Neuron (in vitro differentiated cells): Measurements from ENCODE around the gene ATF7.

Experiments
- H2AFZ ChIP-seq: one replicate; pipeline ENCODE4 v1.6.1; 2013; ENCODE audit warnings: low read depth, mild to moderate bottlenecking, inconsistent platforms, low read length, moderate library complexity
- H3K27me3 ChIP-seq: one replicate; pipeline ENCODE4 v1.6.1; 2013; ENCODE audit warnings: low read length; ENCODE audit not compliant: insufficient read depth
- H3K36me3 ChIP-seq: one replicate; pipeline ENCODE4 v1.6.1; 2013; ENCODE audit warnings: low read length; ENCODE audit not compliant: insufficient read depth
- H3K4me1 ChIP-seq: one replicate; pipeline ENCODE4 v1.6.1; 2013; ENCODE audit warnings: low read length; ENCODE audit not compliant: insufficient read depth
- H3K4me3 ChIP-seq: 2 replicates; pipeline ENCODE4 v1.5.1; 2013; ENCODE audit warnings: mild to moderate bottlenecking, low read length, moderate library complexity
- H3K9me3 ChIP-seq: one replicate; pipeline ENCODE4 v1.6.1; 2013; ENCODE audit warnings: low read length

The ATF7 gene

DNA sequence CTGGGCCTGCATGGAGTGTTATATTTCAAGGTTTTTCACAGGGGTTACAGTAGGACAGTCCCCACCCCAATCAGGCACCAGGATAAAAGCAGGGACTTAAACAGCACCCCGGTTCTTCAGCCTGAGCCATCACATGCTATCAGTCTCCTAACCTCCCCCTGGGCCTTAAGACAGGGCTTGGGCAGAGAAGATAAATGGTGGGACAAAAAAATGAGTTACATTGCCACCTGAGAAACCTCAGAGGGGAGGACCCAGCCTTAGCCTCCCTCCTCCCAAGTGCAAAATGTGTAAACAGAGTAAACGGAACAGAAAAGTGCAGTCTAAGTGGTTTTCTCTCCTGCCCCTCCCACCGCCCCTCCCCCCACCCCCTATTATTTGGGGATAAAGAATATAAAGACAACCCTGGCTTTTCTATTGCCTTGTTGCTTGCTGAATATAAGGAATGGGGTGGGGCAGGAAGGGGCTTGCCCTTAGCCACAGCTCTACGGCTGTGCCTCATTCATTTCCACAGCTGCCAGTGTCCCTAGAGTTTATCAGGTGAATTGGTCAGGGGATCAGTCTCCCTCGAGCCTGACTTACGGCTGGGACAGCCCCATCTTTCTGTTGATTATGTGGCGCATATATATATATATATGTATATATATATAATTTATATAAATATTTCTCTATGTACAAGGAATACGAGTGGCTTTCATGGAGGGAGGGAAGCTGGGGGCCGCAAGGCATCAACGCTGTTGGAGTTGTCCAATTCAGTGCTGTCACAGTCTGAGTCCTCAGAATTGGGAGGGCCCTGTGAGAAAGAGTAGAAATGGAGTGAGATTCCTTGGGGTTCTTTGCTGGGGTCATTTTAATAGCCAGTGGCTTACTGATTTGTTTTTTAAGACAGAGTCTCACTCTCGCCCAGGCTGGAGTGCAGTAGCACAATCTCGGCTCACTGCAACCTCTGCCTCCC is 145.4 kb downstream of the ATF7 start:
- Histone ChIP-seq H2AFZ (no peak overlapping the region), H3K4me1 (peaks cover 18% of the 10 kb centered on the region), H3K27me3 (no peaks in the 10 kb centered on the region), H3K36me3 (peaks cover 89% of the 10 kb centered on the region), H3K9me3 (no peaks in the 10 kb centered on the region), H3K4me3 (no peak overlapping the region)

DNA sequence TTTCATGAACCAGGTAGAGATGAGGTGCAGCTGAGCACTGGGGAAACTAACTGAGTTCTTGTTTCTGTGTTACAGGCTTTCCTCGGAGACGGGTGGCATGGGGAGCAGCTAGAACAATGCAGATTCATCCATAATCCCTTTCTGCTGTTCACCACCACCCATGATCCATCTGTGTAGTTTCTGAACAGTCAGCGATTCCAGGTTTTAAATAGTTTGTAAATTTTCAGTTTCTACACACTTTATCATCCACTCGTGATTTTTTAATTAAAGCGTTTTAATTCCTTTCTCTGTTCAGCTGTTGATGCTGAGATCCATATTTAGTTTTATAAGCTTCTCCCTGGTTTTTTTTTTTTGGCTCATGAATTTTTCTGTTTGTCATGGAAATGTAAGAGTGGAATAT is 146.9 kb downstream of the ATF7 start:
- H3K36me3 ChIP-seq, result peaks cover 91% of the 10 kb centered on the region
- H2AFZ ChIP-seq, result no peak overlapping the region
- no peaks in the 10 kb centered on the region for H3K9me3 ChIP-seq
- no peak overlapping the region for H3K4me3 ChIP-seq
- no peaks in the 10 kb centered on the region for H3K27me3 ChIP-seq
- peaks cover 23% of the 10 kb centered on the region for H3K4me1 ChIP-seq

GRCh38 chr12:53478865-53479264 is 147.3 kb downstream of the ATF7 start:
- Histone ChIP-seq H2AFZ (no peak overlapping the region), H3K9me3 (no peaks in the 10 kb centered on the region), H3K36me3 (peaks cover 92% of the 10 kb centered on the region), H3K4me3 (no peak overlapping the region), H3K4me1 (peaks cover 24% of the 10 kb centered on the region), H3K27me3 (no peaks in the 10 kb centered on the region)

- Histone ChIP-seq H3K4me1 (peaks cover 31% of the 10 kb centered on the region), H3K36me3 (peaks cover 90% of the 10 kb centered on the region), H2AFZ (no peak overlapping the region), H3K4me3 (no peak overlapping the region), H3K9me3 (no peaks in the 10 kb centered on the region), H3K27me3 (no peaks in the 10 kb centered on the region)
Measured at GRCh38 chr12:53476769-53477209, 149.4 kb downstream of the ATF7 start.

DNA sequence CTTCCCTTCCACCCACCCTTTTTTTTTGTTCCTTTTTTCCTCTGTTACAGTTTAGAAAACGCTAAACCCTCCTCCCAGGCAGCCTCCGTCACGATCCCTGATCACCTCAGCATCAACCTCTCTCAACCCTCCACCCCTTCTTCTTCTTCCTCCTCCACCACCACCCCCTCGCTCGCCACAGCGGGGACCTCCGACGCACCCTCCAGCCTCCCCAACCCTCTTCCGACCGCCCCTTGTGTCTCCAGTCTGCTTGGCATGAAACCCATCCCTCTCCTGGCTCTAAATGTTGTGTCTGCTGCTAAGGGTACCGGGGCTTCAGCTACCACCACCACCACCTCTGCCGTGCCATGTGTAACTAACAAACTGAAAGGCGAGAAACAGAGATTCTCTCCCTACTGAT is 151.4 kb downstream of the ATF7 start:
- H3K4me1 ChIP-seq, result peaks cover 27% of the 10 kb centered on the region
- no peaks in the 10 kb centered on the region for H3K27me3 ChIP-seq
- H2AFZ ChIP-seq, result no peak overlapping the region
- peaks cover 92% of the 10 kb centered on the region for H3K36me3 ChIP-seq
- H3K4me3 ChIP-seq, result no peak overlapping the region
- H3K9me3 ChIP-seq, result no peaks in the 10 kb centered on the region

DNA sequence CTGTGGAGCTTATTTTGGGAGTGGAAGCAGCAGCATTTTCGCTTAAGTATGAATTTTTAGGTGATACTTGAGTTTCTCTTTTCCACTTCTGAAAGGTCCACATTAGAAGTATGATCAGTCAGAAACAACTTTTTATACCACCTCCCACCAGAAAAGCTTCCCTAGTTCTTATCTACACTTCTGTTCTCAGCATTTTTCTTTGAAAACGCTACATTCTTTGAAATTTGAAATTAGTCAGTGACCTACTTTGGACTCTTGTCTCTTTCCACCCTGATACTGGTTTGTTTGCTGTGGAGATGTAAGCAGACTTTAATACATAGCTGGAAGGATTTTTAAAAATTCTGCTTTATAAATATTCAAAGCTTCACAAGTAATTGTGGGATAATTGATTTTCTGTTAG is 152.1 kb downstream of the ATF7 start:
- Histone ChIP-seq H3K4me3 (no peak overlapping the region), H3K4me1 (peaks cover 21% of the 10 kb centered on the region), H3K36me3 (peaks cover 93% of the 10 kb centered on the region), H3K9me3 (no peaks in the 10 kb centered on the region), H2AFZ (no peak overlapping the region), H3K27me3 (no peaks in the 10 kb centered on the region)

- Histone ChIP-seq H3K4me3 (no peak overlapping the region), H3K36me3 (peaks cover 96% of the 10 kb centered on the region), H3K27me3 (no peaks in the 10 kb centered on the region), H3K9me3 (no peaks in the 10 kb centered on the region), H2AFZ (no peak overlapping the region), H3K4me1 (peaks cover 13% of the 10 kb centered on the region)
Measured at GRCh38 chr12:53472056-53472582, 154.1 kb downstream of the ATF7 start.

DNA sequence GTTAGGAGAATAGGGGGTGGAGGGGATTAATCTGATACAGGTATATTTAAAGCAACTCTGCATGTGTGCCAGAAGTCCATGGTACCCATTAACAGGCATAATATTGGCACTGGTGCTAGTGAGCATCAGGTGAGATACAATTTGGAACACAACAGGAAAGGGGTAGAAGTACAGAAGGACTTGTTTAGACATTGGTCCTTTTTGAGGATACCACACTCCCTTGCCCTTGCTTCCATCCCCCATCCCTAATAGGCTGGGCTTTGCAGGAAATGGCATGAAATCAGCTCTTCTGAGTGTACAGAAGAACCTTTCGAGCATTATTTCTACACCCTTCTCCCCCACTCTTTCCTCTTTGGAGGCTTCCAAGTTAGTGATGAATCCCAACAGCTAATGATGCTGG is 157.9 kb downstream of the ATF7 start:
- H3K36me3 ChIP-seq, result peaks cover 97% of the 10 kb centered on the region
- H3K4me1 ChIP-seq, result peaks cover 3% of the 10 kb centered on the region
- H3K9me3 ChIP-seq, result no peaks in the 10 kb centered on the region
- no peak overlapping the region for H2AFZ ChIP-seq
- no peaks in the 10 kb centered on the region for H3K27me3 ChIP-seq
- no peak overlapping the region for H3K4me3 ChIP-seq

GRCh38 chr12:53467880-53468279 is 158.3 kb downstream of the ATF7 start:
- Histone ChIP-seq H3K9me3 (no peaks in the 10 kb centered on the region), H3K27me3 (no peaks in the 10 kb centered on the region), H3K4me1 (peaks cover 3% of the 10 kb centered on the region), H2AFZ (no peak overlapping the region), H3K4me3 (no peak overlapping the region), H3K36me3 (peaks cover 99% of the 10 kb centered on the region)

DNA sequence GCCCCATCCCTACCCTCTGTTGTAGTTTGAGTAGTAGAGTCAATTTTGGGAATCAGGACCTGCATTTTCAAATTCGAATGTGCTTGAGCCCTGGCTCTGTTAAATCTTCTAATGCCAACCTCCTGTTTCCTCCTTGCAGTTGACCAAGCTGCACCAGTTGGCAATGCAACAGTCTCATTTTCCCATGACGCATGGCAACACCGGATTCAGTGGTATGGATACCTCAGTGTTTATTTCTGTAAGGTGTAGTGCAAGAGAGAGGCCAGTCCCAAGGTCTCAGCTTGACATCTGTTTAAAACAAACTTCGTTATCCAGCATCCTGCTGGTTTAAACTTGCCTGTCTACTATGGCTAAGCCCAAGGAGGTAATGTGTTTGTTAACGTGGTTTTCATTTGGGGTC is 159.1 kb downstream of the ATF7 start:
- Histone ChIP-seq H3K27me3 (no peaks in the 10 kb centered on the region), H3K36me3 (peaks cover 99% of the 10 kb centered on the region), H2AFZ (no peak overlapping the region), H3K4me1 (no peaks in the 10 kb centered on the region), H3K4me3 (no peak overlapping the region), H3K9me3 (no peaks in the 10 kb centered on the region)

GRCh38 chr12:53466640-53467039 is 159.5 kb downstream of the ATF7 start:
- no peak overlapping the region for H2AFZ ChIP-seq
- no peaks in the 10 kb centered on the region for H3K27me3 ChIP-seq
- no peak overlapping the region for H3K4me3 ChIP-seq
- H3K4me1 ChIP-seq, result no peaks in the 10 kb centered on the region
- H3K9me3 ChIP-seq, result no peaks in the 10 kb centered on the region
- peaks cover 99% of the 10 kb centered on the region for H3K36me3 ChIP-seq

- Histone ChIP-seq H3K4me1 (no peaks in the 10 kb centered on the region), H3K36me3 (peaks cover 100% of the 10 kb centered on the region), H2AFZ (no peak overlapping the region), H3K27me3 (no peaks in the 10 kb centered on the region), H3K9me3 (no peaks in the 10 kb centered on the region), H3K4me3 (no peak overlapping the region)
Measured at GRCh38 chr12:53465679-53466078, 160.5 kb downstream of the ATF7 start.

DNA sequence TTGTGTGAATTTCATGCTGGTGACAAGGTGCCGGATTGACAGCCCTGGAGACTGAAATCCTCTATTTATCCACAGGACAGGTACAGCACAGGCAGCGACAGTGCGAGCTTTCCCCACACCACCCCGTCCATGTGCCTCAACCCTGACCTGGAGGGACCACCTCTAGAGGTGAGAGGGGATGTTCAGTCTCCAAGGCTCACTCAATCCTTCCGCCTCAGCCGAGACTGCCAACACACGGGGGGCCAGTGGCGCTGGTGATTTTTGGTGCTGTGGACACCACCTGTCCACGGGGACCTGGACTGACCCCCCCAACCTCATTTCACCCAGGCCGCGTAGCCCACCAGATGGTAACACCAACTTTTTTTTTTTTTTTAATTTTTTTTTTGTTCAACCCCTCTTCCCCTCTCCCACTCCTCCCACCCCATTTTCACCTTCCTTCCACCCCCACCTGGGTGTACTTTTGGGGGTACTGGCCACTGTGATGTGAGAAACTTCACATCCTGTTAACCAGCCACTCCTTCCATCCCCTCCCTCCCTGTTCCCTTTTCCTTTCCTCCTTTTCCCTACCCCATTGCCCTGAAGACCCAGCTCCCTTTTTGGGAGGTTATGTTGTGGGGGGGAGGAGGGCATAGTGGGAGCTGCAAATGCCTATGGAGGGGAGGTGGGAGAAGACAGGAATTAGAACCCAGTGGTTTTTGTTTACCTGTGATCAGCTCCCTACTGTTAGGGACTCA is 161.3 kb downstream of the ATF7 start:
- Histone ChIP-seq H3K9me3 (no peaks in the 10 kb centered on the region), H3K36me3 (peaks cover 100% of the 10 kb centered on the region), H2AFZ (no peak overlapping the region), H3K27me3 (no peaks in the 10 kb centered on the region), H3K4me3 (no peak overlapping the region), H3K4me1 (no peaks in the 10 kb centered on the region)
